Central memory CD4-positive, alpha-beta T cell (primary cell): Measurements from ENCODE around the gene SEC14L6.

Experiments
- DNase-seq: peaks from one replicate; pipeline ENCODE4 v3.0.0; 2022

SEC14L6 gene

GRCh38 chr22:30531651-30532608 lies 14.6 kb downstream of the SEC14L6 start:
- no peak for DNase-seq

DNA sequence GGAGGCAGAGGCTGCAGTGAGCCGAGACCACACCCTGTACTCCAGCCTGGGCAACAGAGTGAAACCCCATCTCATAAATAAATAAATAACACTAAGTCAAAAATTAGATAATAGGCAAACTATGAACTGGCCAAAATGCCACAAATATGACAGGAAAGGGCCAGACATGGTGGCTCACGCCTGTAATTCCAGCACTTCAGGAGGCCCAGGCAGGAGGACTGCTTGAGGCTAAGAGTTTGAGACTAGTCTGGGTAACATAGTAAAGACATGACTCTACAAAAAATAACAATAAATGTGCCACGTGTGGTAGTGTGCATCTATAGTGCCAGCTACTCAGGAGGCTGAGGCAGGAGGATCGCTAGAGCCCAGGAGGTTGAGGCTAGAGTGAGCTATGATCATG lies 19.9 kb downstream of the SEC14L6 start:
- DNase-seq: no peak

DNA sequence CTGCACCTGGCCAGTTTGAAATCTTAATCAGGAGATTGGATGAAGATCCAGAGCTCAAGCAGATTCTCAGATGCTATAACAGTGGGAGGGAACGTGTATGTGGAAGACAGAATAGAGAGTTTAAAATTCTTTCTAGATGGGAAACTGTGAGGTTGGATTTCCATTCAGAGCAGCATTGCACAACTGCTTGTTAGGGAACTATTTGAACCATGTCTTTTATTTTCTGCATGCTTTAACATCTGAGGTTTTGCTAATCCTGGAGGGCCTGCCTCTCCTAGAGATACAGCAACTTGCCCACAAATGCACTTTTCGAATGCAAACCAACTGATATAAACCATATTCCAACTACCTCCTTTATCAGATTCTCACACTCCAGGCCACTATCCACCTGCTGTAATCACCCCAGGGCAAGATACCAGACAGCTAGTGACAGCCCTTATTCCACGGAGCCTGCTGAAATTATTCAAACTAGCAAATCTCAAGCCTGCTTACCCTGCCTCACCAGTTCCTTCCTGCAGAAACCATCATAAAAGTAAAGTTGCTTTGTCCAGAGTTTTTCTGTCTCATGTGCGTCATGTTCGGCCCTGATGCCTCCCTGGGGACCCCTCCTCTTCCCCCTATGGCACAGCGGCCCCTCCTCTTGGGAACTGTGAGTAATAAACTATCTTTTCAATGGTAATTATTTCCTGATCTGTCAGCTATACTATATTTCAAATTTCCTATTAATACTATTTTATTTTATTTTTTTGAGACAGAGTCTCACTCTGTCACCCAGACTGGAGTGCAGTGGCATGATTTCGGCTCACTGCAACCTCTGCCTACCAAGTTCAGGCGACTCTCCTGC lies 22.7 kb downstream of the SEC14L6 start:
- DNase-seq: no peak

DNA sequence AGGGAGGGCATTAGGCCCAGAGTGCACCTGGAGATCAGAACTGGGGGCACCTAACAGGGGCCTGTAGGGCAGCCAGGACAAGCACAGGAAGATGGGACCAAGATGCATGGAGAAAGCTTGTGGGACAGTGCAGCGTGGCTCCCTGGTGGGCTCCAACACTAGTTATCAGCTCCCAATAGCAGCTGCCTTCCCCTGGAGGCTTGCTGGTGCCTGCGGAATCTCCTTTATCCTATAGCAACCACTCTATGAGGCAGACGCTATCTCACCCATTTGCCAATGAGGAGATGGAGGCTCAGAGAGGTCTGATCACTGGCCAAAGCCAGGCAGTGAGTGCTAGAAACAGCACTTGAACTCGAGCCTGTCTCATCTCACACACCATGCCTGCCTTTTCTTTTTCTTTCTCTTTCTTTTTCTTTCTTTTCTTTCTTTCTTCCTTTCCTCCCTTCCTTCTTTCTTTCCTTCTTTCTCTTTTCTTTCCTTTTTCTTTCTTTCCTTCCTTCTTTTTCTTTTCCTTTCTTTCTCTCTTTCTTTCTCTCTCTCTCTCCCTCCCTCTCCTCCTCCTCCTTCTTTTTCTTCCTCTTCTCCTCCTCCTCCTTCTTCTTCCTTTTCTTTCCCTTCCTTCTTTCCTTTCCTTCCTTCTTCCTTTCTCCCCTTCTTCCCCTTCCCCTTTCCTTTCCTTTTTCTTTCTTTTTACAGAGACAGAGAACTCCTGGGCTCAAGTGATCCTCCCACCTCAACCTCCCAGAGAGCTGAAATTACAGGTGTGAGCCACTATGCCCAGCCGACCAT lies 25.0 kb downstream of the SEC14L6 start:
- no peak for DNase-seq

DNA sequence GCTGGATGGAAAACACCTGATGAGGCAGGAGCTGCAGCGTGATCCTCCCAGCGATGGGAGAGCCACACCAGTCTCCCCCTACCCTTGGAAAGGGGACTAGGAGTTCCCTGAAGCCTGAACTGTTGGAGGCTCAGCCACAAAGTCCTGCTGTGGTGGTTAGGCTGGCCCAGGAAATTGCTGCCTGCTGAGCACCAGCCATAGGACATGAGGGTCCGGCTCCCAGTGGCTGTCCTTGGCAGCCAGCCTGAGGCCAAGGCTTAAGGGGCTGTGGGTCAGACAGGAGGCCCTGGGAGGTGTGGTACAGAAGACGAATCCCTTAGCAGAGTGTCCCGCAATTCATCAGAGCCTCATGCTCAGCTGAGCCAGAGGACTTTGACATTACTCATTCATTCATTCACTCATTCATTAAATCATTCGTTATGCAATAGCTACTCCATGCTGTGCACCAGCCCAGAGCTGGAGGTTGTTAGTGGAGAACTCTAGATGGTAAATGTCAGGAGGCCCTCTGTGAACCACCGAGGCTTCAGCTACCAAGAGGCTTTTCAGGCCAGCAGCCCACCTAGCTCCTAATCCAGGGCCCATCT lies 26.6 kb downstream of the SEC14L6 start:
- no peak for DNase-seq

DNA sequence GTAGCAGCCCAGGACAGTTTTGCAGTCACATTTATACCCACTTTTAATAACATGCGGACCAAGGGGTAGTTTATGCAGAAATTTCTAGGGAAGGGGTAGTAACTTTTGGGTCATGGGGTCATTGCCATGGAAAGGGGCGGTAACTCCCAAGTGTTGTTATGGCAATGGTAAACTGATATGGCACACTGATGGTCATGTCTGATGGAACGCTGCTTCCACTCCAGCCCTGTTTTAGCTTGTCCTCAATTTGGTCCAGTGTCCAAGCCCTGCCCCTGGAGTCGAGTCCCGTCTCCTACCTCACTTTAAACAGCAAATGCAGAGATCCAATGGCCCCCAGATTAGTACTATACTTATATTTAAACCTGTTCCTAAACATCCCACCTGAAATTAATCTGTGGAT lies 29.8 kb downstream of the SEC14L6 start:
- no peak for DNase-seq

DNA sequence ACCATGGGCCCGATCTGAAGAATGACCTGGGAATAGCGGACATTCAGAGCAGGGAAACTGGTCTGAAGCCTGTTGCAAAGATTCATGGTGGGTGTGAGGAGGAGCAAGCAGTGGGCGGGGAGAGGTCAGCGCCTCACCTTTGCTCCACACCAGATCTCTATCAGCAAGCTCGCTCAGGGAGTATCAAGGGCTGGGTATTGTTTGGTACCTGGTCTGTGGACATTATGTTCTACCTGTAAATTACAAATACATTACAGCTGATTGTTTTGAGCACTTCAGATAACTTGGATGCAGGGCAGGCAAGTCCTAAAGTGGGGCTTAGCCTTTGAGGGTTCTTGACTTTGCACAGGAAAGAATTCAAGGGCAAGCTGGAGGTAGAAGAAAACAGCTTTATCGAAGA lies 30.3 kb downstream of the SEC14L6 start:
- no peak for DNase-seq

- no peak for DNase-seq
These were observed 32.3 kb downstream of the SEC14L6 start for GRCh38 chr22:30514252-30514651.

DNA sequence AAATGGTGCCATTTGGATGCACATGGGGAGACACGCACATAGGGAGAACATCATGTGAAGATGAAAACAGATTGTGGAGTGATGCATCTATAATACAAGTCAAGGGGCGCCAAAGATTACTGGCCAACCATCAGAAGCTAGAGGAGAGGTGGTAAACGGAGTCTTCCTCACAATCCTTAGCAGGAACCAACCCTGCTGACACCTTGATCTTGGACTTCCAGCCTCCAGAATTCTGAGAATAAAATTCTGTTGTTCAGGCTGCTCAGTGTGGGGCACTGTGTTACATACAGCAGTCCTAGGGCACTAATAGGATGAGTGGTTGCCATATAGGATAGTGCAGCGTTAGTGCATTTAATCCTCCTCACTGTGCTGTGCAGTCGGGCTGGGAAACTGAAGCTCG lies 33.1 kb downstream of the SEC14L6 start:
- no peak for DNase-seq

GRCh38 chr22:30511911-30512310 lies 34.6 kb downstream of the SEC14L6 start:
- no peak for DNase-seq

DNA sequence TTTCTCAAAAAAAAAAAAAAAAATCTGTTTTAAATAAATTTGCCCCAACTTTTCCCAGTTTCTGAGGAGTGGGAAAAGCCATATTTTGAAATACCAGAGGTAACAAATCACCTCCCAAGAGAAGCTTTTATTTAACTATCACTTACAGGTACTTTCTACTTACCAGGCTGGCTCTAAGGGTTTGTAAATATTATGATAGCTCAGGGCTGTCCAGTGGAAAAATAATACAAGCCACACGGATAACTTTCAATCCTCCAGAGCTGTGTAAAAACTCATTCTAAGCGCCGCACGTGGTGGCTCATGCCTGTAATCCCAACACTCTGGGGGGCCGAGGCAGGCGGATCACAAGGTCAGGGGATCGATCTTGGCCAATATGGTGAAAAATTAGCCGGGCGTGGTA lies 35.4 kb downstream of the SEC14L6 start:
- DNase-seq: no peak

GRCh38 chr22:30508216-30508615 lies 38.3 kb downstream of the SEC14L6 start:
- no peak for DNase-seq

GRCh38 chr22:30507670-30508069 lies 38.9 kb downstream of the SEC14L6 start:
- no peak for DNase-seq

GRCh38 chr22:30506507-30506968 lies 40.0 kb downstream of the SEC14L6 start:
- no peak for DNase-seq

- DNase-seq: no peak
These were observed 43.0 kb downstream of the SEC14L6 start for GRCh38 chr22:30503551-30503950.

GRCh38 chr22:30502911-30503310 lies 43.6 kb downstream of the SEC14L6 start:
- DNase-seq: no peak

GRCh38 chr22:30502153-30502552 lies 44.4 kb downstream of the SEC14L6 start:
- DNase-seq: no peak

DNA sequence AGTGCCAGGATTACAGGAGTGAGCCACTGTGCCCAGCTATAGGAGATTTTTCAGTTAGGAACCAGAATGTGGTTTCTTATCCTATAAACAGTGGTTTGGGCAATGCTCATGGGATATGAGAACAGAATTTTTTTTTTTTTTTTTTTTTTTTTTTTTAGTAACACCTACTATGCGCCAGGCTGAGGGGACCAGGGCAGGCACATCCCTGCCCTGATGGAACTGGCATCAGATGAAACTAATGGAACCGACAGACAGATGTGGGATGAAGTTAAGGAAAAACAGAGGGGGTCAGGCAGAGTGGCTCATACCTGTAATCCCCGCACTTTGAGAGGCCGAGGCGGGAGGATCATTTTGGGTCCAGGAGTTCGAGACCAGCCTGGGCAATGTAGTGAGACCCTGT lies 45.9 kb downstream of the SEC14L6 start:
- DNase-seq: no peak

DNA sequence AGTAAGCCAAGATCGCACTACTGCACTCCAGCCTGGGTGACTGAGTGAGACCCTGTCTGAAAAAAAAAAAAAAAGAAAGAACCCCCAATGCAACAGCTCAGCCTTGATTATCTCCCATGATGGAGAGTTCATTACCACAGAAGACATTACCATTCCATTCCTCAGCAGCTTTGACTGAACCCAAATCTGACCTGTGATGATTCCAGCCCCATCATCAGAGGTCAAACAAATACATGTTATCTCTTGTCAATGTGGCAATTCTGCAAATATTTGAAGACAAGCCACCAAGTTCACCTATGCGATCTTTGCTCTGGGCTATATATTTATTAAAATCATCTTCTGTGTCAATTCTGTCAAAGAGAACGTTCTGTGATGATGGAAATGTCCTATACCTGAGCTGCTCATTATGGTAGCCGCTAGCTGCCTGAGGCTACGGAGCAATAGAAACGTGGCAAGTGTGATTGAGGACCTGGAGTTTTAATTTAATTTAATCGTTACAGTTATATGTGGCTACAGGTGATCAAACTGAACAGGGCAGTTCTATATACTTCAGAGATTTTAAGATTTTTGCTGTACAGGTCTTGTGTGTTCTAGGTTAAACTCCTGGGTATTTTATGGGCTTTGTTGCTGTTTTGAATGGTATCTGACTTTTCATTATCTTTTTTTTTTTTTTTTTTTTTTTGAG lies 48.9 kb downstream of the SEC14L6 start:
- no peak for DNase-seq

DNA sequence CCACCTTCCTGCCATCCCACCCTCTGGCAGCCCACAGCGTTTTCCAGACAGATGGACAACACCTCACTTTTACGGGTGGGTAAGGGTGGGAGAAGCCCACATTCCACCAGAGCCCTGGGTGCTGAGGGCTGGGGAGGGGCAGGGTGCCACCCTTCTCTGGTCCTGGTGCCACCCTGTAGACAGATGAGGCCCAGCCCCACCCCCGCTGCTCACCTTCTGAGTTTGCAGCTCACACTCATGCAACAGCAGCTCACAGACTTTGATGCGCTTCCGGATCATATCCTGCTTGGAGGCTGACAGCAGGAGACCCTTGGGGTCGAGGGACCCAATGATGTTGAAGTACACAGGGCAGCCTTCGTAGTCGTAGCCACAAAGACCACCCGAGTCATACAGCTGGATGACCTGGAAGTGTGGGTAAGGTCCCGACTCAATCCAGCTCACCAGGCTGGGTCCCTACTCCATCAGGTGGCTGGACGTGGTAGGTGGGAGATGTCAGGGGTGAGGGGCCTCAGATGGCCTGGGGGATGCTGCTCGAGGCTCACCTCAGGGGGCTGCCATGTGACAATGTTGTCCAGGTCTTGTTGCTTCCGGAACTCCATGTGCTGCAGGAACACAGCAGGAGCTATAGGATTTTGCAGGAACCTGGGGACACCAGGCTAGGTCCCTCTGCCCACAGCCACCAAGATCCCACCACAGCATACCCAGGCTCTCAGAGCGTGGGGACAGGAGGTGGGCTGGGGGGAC lies 51.3 kb downstream of the SEC14L6 start:
- no peak for DNase-seq

GRCh38 chr22:30492144-30492543 lies 54.4 kb downstream of the SEC14L6 start:
- no peak for DNase-seq
